Posterior vena cava (tissue), 2 donors: ENCODE results near the gene COX8A. TPM values are rescaled to one million over a fixed set of nuclear protein-coding genes. Genes with fewer than 3 reads are reported as not detected.
"Not testable (repeated sequence)": the region's sequence is repeated elsewhere in the genome, so short reads cannot be mapped to it uniquely, and the experiment has no call there.

Experiments used
- DNase-seq: peaks from one replicate; pipeline ENCODE4 v3.0.0-alpha.2; 2020; ENCODE audit warnings: low spot score
- intact Hi-C, 2 donors: fragments of 100-400 bp; cut with DNase I; formaldehyde crosslinking; loops; one replicate each; pipeline versions ENCODE4 v1.14.1 to v1.14.2; 2022 to 2023
- total RNA-seq, 2 donors: library from RNA; stranded (reverse); fragmentation: NEBNext Ultra II Directional; extraction: Animal tissue kit (Norgen Biotek cat#: 25700); gene quantifications; one replicate each; pipeline ENCODE4 v1.2.1, GENCODE V29; 2021
- donor health status: DM: yes; HTN: yes; CAD: no.
- donor health status: DM: yes; HTN: yes; CAD: no.

COX8A gene
- total RNA-seq, 2 donors from 2014 or later = 161 to 203 TPM

DNA sequence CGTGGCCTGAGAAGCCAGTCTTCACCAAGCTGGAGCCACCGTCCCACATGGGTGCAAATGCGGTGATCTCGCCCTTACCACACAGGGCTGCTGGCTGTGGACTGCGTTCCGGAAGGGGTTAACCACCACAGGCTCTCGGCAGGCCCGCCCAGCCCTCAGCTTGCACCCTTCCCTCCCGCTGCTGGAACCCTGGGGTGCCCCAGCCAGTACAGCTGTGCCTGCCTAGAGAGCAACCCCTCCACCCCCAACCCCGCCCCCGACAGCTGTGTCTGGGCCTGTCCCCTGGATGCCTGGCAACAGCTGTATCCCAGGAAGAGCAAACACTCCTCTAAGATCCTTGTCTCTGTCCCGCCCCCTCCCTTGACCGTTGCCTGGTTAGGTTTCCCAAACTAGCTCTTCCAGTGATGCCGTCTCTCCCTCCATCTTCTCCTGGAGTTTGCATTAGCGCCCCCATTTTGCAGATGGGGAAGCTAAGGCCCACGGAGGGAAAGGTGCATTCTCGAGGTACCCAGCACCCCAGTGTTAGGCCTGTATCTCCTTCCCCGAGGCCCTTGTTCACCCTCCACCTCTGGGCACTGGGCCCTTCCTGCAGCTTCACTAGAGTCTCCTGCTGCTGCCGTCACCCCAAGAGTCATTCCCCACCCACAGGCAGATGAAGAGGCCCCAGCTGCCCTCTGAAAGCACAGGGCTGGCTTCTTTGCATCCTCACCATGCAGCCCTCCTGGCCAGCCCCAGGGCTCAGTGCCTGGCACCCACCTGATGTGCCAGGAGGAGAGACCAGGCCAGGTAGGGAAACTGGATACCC lies 12.6 kb upstream of the COX8A start:
- DNase-seq = no peak
- intact Hi-C loops = no loop called here

DNA sequence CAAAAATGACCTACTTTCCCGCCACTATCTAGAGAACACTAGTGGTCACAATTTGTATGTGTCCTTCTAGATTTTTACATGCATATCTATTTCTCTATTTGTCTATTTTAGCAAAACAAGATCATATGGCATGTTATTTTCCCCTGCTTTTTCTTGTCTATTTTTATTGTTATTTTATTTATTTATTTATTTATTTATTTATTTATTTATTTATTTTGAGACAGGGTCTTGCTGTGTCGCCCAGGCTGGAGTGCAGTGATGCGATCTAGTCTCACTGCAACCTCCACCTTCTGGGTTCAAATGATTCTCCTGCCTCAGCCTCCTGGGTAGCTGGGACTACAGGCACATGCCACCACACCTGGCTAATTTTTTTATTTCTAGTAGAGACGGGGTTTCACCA lies 10.5 kb upstream of the COX8A start:
- intact Hi-C loops, DNase-seq: not testable (repeated sequence)

GRCh38 chr11:63966444-63966843 lies 8.0 kb upstream of the COX8A start:
- DNase-seq = no peak
- intact Hi-C loops = no loop called here

GRCh38 chr11:63969461-63969860 lies 5.0 kb upstream of the COX8A start:
- intact Hi-C loops = no loop called here
- no peak for DNase-seq

- intact Hi-C loops = loop anchor here in 1 of 2 donors (5.0 kb wide), 1 partner anchor 1051 kb away; no protein-coding TSS in a partner anchor
- no peak for DNase-seq
These were observed 3.5 kb upstream of the COX8A start for GRCh38 chr11:63970902-63971301.

DNA sequence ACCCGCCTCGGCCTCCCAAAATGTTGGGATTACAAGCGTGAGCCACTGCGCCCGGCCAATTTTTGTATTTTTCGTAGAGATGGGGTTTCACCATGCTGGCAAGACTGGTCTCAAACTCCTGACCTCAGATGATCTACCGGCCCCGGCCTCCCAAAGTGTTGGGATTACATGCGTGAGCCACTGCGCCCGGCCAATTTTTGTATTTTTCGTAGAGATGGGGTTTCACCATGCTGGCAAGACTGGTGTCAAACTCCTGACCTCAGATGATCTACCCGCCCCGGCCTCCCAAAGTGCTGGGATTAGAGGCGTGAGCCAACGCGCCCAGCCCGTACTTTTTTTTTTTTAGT lies 535 bp upstream of the COX8A start:
- intact Hi-C loops = loop anchor here in 1 of 2 donors (5.0 kb wide), 1 partner anchor 1048 kb away; no protein-coding TSS in a partner anchor
- not testable (repeated sequence) for DNase-seq

DNA sequence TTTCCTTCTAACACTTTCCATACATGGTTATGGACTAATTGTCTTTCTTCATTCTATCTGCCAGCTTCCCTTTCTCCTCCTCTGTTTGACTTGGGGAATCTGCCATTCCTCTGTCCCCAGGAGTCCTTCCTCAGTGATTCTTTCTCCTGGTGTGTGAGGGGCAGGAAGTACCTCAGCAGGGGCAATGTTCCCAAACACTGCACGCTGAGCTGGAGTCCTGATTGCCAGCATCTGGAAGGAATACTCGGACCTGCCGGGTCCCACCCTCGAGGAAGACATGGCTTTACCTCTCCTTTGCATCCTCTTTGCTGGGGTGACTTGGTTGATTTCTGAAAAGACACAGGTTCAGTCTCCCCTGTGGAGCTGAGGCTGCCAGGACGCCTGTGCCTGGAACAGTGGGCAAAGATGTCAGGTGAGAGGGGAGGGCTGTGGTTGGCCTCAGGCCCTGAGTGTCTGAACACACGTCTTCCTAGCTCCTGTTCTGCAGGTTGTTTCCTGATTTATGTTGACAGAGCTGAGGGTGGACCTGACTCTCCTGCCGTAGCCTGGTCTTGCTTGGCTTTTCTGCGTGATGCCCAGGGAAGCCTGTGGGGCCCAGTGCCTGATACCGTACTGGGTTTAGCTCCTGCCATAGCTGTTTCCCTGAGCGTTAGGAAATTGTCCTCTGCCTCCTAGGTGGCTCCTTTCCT lies 4.3 kb downstream of the COX8A start:
- DNase-seq = no peak
- intact Hi-C loops = no loop called here

- intact Hi-C loops = no loop called here
- DNase-seq = no peak
These were observed 5.0 kb downstream of the COX8A start for GRCh38 chr11:63979426-63979825.

- intact Hi-C loops = no loop called here
- no peak for DNase-seq
These were observed 11.4 kb downstream of the COX8A start for GRCh38 chr11:63985812-63986155.

DNA sequence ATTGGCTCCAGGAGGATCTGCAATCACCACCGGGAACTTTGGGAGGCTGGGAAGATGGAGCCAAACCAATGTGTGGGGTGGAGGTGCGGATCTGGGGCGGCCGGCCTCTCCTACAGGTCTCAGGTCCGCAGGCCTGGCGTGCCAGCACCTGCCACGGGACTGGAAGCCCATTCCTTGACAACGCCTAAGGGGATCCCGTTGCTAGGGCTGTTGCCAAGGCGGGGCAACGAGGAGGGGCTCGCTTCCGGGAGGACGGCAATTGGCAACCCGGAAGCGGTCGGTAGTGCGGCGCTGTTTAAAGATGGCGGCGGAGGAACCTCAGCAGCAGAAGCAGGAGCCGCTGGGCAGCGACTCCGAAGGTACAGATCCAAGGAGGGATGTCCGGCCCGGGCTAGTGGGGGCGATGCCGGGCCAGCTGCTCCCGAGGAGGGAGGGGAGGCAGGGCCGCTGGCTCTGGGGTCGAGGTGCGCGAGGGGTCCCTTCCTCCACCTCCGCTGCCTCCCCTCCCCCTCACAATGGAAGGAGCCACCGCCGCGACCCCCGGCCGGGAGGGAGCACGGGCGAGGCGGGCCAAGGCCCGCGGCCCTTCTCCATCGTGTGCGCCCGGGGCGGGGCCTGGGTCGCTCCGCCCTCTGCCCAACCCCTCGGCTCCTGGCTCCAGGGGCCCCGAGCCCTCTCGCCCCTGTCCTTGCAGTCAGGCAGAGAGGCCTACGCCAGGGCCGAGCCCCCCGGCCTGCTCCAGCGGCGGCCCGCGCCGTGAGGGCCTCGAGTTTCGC lies 11.9 kb downstream of the COX8A start, which contains the start of gene OTUB1:
Gene OTUB1, plus strand, starts transcription at position 283 of the 776 bp plus-strand sequence. Its CDS starts 19 bp downstream, at position 302.
- peak; percentile 96 for DNase-seq
- intact Hi-C loops = no loop called here

DNA sequence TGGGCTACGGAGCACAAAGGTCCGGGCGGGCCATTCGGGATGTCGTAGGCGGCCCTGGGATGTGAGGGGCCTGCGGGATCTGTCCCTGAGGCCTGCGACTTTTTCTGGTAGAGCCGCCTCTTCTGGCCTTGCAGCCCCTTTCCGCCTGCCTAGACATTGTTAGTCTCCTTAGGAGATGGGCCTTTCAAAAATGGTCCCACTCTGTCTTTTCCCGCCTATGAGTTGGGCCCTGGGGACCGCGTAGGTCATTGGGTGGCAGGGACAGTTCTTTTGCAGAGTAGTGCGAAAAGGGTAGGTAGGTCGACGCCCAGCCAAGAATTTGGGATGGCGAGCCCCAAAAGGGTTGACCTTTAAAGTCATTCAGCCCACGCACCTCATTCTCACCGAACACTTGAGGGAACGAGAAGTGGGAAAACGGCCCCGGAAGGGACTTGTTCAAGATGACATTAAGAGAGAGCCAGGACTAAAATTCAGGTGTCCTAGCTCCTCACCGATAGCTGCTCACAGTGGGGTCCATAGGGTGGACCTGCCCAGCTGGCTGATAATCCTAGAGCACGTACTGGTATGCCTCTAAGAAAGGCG lies 12.6 kb downstream of the COX8A start:
- intact Hi-C loops = no loop called here
- no peak for DNase-seq

GRCh38 chr11:63991558-63991957 lies 17.1 kb downstream of the COX8A start:
- DNase-seq = no peak
- intact Hi-C loops = no loop called here

DNA sequence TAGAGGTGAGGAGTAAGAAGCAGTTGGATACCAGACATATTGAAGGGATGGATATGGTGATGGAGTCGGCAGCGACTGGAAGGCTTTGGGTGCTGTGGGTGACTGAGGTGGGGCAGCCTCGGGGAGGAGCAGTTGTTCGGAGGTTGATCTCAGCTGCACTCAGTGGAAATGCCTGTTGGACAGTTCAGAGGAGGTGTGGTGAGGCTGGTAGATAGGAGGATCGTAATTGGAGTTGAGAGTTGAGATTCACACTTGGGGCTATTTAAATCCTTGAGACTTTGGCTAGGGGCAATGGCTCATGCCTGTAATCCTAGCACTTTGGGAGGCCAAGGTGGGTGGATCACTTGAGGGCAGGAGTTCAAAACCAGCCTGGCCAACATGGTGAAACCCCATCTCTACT lies 18.7 kb downstream of the COX8A start:
- DNase-seq = no peak
- intact Hi-C loops = no loop called here

DNA sequence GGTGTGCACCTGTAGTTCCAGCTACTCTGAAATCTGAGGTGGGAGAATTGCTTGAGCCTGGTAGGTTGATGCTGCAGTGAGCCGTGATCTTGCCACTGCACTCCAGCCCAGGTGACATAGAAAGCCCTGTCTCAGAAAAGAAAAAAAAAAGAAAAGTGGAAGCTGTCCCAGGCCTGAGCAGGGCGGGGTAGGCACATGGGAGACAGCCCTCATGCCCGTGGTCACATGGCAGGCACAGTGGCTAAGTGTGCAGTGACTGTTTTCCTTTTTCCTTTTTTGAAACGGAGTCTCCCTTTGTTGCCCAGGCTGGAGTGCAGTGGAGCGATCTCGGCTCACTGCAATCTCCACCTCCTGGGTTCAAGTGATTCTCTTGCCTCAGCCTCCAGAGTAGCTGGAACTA lies 19.6 kb downstream of the COX8A start:
- intact Hi-C loops = no loop called here
- no peak for DNase-seq

GRCh38 chr11:63996512-63996911 lies 22.1 kb downstream of the COX8A start:
- DNase-seq = no peak
- intact Hi-C loops = no loop called here

GRCh38 chr11:63997104-63997700 lies 22.8 kb downstream of the COX8A start:
- intact Hi-C loops = no loop called here
- no peak for DNase-seq

- intact Hi-C loops = no loop called here
- DNase-seq = no peak
These were observed 23.4 kb downstream of the COX8A start for GRCh38 chr11:63997801-63998337.

DNA sequence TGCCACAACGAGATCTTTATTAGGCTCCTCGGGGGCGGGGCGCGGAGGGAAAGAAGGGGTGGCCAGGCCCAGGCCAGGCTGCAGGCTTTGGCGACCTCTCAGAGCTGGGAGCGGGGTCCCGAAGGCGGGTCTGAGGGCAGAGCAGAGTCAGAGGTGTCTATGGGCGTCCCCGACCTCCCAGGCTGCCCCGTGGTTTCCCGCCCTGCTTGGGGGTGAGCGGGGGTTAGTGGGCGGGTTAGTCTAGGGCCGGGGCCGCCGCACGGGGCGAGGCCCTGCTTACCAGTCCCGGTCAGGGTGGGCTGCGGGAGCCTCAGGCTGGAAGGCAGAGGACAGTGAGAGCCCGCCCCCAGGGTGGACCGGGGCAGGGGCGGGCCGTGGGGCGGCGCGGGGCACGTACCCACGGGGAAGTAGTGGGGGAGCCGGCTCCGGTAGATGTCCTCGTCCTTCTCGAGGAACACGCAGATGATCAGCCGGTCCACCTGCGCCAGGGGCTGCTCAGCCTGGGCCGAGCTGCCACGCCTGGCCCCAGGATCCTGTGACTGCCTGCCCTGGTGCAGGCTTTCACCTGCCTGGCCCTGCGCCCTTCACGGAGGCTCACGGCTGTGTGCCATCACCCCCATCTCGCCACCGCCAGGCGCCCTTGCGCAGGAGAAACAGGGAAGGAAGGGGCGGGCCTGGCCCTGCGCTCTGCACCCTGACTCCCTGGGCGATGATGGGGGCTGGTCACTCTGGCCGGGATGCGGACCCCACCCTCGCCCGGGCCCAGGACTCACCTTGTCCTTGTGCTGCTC lies 24.3 kb downstream of the COX8A start:
- intact Hi-C loops = no loop called here
- DNase-seq = no peak
